Measurements from ENCODE around the gene PRR35.

DNA sequence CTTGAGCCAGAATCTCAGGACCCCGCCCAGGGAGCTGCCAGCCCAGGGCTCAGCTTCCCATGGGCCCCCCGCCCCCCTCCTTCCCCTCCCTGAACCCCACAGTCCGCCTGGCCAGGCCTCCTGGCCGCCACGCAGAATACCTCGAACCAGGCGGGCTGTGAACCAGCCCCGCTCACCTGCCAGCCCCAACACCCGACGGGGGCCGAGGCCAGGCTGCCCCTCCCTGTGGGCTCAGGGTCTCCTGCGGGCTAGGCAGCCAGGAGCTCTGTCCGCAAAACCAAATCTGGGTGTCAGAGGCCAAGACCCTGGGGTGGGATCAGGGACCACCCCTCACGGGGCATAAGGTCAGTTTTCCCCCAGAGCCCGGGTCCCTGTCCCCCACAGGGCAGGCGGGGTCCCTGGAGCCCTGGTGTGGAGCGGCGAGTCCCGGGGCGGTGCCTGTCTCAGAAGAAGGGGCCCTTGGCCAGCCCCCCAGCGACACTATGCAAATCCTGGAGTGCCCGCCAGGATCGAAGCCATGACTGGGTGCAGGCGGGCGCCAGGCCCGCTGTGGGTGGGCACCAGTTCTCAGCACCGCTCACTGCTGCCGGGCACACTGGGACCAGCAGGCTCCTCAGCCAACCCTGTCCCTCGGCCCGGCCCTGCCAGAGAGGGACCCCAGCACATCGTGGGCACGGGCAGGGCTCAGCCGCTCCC lies 6.4 kb upstream of the PRR35 start:
- TF ChIP-seq, protein P1, sequence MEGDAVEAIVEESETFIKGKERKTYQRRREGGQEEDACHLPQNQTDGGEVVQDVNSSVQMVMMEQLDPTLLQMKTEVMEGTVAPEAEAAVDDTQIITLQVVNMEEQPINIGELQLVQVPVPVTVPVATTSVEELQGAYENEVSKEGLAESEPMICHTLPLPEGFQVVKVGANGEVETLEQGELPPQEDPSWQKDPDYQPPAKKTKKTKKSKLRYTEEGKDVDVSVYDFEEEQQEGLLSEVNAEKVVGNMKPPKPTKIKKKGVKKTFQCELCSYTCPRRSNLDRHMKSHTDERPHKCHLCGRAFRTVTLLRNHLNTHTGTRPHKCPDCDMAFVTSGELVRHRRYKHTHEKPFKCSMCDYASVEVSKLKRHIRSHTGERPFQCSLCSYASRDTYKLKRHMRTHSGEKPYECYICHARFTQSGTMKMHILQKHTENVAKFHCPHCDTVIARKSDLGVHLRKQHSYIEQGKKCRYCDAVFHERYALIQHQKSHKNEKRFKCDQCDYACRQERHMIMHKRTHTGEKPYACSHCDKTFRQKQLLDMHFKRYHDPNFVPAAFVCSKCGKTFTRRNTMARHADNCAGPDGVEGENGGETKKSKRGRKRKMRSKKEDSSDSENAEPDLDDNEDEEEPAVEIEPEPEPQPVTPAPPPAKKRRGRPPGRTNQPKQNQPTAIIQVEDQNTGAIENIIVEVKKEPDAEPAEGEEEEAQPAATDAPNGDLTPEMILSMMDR (IDR thresholded peaks at IDR 0.05; ENCODE audit: poor library complexity, severe bottlenecking) = no peak
- TF ChIP-seq EP300 (conservative IDR thresholded peaks at IDR 0.05; ENCODE audit: poor library complexity, severe bottlenecking) = no peak
- no peak for TF ChIP-seq TAF1 (IDR thresholded peaks at IDR 0.05; ENCODE audit: low read depth)
- TF ChIP-seq, protein P2, sequence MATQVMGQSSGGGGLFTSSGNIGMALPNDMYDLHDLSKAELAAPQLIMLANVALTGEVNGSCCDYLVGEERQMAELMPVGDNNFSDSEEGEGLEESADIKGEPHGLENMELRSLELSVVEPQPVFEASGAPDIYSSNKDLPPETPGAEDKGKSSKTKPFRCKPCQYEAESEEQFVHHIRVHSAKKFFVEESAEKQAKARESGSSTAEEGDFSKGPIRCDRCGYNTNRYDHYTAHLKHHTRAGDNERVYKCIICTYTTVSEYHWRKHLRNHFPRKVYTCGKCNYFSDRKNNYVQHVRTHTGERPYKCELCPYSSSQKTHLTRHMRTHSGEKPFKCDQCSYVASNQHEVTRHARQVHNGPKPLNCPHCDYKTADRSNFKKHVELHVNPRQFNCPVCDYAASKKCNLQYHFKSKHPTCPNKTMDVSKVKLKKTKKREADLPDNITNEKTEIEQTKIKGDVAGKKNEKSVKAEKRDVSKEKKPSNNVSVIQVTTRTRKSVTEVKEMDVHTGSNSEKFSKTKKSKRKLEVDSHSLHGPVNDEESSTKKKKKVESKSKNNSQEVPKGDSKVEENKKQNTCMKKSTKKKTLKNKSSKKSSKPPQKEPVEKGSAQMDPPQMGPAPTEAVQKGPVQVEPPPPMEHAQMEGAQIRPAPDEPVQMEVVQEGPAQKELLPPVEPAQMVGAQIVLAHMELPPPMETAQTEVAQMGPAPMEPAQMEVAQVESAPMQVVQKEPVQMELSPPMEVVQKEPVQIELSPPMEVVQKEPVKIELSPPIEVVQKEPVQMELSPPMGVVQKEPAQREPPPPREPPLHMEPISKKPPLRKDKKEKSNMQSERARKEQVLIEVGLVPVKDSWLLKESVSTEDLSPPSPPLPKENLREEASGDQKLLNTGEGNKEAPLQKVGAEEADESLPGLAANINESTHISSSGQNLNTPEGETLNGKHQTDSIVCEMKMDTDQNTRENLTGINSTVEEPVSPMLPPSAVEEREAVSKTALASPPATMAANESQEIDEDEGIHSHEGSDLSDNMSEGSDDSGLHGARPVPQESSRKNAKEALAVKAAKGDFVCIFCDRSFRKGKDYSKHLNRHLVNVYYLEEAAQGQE (IDR thresholded peaks at IDR 0.05; ENCODE audit: borderline replicate concordance) = no peak
- no peak for TF ChIP-seq EZH2 (IDR thresholded peaks at IDR 0.05; ENCODE audit: borderline replicate concordance, insufficient read depth, low read length, poor library complexity, severe bottlenecking)
